ENCODE measurements around the gene CAMK2A.

DNA sequence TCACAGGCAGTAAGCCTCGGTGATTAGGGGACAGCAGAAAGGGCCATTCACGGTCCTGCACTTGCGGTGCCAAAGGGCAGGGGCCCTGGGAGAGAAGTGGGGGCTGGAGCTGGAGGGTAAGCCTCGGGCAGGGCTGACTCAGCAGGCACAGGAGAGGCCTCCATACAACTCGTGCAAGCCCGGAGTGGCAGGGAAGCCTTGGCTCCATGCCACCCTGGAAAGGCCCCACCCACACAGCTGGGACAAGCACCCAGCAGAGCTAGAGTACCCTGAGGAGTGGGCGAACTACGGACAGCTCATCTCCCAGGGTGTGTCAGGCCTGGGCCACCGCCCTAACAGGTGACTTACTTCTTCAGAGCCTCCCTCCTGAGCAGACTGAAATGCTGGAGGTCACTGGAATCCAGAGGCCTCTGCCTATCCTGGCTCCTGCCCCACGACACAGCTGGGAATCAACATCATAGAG lies 5.6 kb upstream of the CAMK2A start:
- no peak for TF ChIP-seq POLR2A (IDR thresholded peaks at IDR 0.05)
- no peak for TF ChIP-seq POLR2AphosphoS5 (IDR thresholded peaks at IDR 0.05)

Data from transverse colon (tissue), 3 donors.